Endothelial cell of hepatic sinusoid (primary cell): ENCODE measurements around the gene PDE6A.

Experiments
- in situ Hi-C: cut with HindIII; loops from 2 replicates; pipeline ENCODE4 v1.10.0; 2017; ENCODE audit warnings: low sequenced_read_pairs

The PDE6A gene

DNA sequence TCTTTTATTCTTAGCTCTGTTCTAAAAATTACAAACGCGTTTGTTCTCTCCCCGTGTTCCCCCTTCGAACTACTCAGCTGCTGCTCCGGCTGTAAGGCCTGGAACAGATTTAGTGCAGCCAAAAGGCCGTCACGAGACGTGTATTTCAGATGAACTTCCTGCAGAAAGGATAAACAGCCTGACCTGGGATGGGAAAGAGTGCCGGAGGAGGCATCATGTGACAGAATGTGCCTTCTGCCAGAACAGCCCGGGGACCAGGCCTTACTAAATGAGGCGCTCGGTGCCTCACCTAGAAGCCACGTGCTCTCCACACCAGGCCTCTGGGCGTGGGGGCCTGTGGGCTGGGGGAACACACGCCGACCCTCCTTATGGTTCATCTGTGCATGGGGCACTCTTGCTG is 119.7 kb downstream of the PDE6A start:
- in situ Hi-C loops = loop anchor here (5.0 kb wide), 2 partner anchors 158 to 203 kb away; no protein-coding TSS in a partner anchor

DNA sequence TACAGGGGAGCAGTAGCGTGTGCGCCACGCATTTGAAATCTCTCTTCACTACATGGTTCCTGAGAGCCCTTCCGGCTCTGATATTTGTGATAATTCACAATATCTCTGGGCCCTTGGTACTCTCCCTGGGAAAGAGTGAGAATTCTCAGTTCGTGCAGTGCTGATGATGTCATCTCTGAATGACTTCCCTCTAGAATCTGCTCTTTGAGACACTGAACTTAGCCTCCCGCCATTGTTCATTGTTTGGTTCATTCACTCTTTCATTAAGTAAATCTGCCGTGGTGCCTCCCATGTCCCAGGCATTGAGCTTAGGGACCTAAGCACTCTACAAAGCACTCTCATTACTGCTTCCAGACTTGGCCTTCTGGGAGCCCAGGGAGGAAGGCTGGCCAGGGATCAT is 120.5 kb downstream of the PDE6A start:
- in situ Hi-C loops = no loop called here

DNA sequence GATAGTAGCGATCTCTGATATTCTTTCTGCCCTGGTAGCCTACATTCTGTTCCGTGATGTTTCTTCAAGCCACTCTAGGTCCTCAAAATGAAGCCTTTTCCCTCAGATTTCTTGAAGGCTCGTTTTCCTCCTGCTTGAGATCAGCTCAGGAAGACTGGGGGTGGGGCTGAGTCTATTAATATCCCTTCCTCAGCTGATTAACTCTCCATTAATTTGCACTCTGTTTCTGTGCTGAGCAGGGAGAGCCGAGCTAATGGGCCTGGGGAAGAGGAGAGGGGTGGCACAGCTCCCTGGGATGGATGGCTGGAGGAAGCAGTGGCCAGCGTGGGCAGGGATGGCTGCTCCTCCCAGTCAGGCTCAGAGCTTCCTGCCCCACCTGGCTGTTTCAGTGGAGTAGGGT is 121.2 kb downstream of the PDE6A start:
- in situ Hi-C loops = no loop called here

DNA sequence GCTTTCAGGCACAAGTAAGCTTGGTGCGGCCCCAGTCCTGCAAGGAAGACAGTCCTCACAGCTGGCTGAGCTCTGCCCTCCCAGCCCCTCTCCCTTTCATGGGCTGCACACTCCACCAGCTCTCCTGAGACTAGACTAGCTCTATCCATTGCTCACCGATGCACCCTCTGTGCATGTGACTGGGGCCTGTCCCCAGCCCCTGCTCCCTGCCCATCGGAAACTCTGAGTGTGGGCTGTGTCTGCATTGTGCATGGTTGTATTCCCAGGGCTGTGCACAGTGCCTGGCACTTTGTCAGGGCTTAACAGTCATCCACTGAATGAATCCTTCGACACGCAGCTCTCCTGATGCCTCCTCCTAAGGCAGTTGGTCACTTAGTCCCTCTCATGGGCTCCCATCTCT is 122.3 kb downstream of the PDE6A start:
- in situ Hi-C loops = no loop called here

DNA sequence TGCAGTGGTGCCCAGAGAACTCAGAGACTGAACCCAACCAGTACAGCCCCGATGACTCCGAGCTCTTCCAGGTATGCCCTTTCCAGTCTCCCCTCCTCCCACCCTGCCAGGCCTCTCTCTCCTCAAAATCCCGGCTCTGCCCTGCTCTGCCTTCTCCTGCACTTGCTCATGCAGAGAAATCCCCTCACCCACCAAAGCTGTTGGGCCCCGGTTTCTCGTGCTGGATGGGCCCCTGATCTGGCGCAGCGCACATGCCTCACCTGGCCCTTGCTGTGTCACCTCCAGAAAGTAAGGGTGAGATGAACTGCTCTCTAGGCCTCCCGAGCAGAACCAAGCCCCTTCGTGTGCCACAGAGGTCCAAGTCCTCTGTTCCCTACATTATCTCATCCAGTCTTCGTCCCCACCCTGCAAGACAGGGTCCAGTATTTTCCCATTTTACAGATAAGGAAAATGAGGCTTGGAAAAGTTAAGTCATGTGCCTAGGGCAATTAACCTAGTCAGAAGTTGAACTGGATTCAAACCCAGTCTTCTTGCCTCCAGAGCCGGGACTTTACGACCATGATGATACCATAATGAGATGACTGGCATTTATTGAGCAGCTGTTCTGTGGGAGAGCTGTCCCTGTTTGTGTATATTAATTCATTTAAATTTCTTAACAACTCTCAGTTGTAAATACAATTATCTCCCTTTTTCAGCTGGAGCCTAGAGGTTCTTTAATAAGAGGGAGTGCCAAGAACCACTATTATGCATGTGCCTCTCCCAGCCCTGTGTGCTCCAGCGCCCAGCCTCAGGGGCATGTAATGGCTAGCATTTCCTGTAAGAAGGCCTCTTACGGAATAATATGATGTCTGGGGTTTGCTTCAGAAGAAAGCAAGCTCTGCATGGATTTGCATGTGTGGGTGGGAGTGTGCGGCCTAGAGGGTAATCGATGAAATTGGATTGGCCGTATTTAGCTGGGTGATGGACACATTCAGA is 123.8 kb downstream of the PDE6A start:
- in situ Hi-C loops = no loop called here

DNA sequence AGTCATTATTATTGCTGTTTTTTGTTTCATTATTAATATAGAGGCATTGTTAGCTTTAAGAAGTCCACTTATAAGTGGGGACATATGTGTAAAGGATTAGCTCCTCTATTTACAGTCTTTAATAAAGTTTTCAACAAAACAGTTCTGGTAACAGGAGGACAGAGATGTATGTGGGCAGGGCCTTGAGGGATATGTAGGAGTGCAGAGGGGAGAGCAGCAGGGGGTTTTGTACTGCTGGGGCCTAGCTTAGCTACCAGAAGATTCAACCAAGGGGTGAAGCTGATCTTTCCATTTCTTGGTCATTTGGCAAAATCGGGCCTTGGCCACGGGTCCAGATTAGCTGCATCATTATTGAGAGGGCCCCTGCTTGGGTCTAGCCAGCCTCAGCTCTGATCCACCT is 124.6 kb downstream of the PDE6A start:
- in situ Hi-C loops = no loop called here

DNA sequence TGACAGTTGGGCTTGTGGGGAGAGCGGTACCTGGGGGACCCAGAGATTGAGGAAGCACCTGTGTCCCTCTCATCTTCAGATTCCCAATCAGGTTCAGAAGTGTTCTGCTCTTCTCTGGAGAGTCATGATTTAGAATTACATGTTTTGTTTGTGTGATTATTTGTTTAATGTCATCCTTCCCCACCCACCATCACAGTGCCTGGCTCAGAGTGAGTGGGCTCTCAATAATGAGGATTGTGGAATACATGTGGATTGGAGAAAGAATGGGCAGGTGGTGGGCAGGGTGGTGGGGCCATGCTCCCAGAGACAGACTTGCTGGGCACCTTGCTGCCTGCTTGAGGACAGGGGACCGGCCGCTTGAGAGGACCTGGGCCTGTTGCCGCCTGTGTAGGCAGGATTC is 126.5 kb downstream of the PDE6A start:
- in situ Hi-C loops = no loop called here

DNA sequence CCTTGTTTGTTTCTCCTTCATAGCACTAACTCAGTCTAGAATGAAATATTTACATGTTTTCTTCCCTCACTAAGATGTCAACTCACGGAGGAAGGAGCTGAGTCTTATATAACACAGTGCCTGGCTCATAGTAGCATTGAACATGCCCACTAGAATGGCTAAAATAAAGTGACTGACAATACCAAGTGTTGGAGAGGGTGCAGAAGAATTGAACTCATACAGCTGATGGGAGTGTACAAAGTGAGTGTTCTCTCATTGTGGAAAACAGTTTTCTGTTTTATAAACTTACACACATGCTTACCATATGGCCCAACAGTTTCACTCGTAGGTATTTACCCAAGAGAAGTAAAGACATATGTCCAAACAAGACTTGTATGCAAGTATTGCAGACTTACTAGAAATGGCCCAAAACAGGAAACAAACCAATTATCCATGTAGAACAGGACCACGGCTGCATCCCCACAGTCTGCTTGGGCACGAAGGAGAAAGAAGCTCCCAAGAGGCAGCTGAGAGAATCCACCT is 127.0 kb downstream of the PDE6A start:
- in situ Hi-C loops = no loop called here

DNA sequence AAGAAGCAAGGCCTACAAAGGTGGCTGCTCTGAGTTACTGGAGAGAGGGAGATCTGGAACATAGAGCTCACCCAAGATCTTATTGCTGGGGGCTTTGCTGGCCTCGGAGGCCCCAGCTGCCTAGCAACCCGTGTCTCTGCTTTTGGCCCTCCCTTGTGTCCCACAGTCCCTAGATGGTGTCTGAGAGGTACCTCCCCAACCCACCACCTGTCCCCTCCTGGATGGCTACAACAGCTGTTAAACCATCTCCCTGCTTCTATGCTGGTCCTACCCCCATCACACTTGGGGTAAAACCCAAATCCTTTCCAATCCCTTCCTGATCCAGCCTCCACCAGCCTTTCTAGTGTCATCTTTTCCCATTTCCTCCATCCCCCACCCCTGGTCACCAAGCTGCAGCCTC is 127.9 kb downstream of the PDE6A start:
- in situ Hi-C loops = no loop called here

DNA sequence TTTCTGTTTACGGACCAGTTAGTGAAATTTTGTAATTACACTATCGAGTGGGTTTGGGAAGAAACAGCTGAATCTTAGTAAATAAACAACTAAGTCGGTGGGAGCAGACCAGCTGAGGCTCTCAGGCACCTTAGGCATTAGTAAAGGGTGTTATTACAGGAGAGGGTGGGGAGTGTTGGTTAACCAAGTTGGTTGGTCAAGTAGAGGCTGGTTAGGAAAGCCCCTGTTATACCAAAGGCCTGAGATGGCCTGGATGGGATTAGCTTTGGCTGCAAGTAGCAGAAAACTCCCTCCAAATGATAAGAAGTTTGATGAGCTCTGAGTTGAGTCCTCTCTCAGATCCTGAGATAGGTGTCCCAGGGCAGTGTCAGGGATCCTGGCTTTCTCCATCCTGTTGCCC is 133.1 kb downstream of the PDE6A start:
- in situ Hi-C loops = loop anchor here (5.0 kb wide), 1 partner anchor 84 kb away; no protein-coding TSS in a partner anchor

DNA sequence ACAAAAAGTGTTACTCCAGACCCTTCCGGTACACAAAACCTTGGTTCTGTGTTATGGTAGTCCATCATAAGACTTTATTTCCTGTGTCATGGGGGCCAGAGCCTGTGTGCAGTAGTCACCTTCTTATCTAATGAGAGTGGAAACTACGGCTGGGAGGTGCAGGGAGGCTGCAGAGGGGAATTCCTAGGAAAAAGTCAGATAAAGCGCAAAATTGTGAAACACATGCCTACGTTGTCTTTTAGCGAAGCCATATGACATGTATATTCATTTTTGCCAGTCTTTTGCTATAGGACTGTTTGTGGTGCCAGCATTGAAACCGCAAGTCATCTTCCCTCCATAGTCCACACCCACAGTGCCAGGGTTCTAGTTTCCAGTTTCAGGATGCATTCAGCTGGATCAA is 133.7 kb downstream of the PDE6A start:
- in situ Hi-C loops = loop anchor here (5.0 kb wide), 1 partner anchor 84 kb away; no protein-coding TSS in a partner anchor

DNA sequence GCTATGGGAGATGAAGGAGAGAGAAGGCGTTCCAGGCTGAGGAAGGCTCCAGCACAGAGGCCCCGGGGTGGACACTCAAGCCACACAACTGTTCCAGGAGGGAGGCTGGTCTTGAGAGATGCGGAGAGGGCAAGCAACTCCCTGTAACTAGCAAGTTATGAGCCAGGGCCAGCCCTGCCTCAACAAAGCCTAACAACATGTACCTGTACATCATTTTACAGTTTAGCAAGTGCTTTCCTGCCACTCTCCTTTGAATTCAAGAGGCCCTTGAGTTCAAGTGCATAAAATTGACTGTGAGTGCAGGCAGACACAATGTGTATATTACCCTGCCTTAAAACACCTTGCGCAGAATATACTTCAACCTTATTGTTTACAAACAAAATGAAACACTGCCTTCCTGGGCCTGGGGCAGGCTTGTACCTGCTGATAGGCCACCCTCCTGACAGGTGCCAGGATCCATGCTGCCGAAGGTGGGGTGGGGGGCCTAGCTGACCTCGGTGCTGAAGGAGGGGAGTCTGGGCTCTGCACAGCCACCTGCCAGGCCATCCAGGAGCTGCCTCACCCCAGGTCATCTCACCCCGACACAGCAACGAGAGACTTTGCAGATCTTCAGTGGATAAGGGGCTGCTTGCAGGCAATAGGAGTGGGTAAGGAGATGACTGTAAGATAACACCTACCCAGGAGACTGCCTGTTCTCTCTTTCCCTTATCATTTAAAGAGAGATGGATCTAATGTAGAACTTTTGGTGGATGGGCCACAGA is 134.5 kb downstream of the PDE6A start:
- in situ Hi-C loops = loop anchor here (5.0 kb wide), 1 partner anchor 83 kb away; no protein-coding TSS in a partner anchor

DNA sequence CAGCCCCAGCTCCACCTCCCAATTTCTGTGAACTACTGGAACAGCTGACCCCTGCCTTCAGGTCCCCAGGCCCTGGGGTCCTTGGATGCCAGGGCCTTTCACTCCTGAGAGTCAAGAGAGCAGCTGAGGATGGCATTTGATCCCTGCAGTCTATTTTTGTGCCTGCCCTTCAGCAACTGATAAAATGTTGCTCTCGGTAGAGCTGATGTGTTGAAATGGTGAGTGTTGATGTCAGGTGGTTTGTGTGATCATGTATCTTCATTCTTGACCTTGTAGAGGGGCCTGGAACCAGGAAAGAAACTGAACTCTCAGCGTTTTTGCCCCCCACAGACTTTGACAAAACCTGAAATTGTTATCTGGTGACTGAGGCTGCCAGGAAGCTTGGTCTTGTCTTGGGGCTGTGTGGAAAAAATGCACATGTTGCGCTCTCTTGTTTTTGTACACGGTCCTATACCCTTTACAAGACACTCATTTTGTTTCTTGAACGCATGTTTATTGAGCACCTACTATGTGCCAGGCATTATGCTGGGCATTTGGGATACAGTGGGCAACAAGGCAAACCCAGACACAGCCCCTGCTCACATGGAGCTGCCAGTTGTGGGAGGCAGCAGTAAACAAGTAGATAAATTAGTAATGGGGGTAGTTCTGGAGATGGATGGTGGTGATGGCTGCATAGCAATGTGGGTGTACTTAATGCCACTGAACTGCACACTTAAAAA is 136.2 kb downstream of the PDE6A start:
- in situ Hi-C loops = no loop called here
